PC-9 (cell line): Measurements from ENCODE around the gene PBX3. TPM values are rescaled to one million over a fixed set of nuclear protein-coding genes. Genes with fewer than 3 reads are reported as not detected.

Experiments used
- BruUV-seq: library from RNA; stranded (reverse); fragments of 400-500 nt; replicated peaks from 2 replicates; lab custom pipeline; 2021; lab: Mats Ljungman, UMichigan
- CTCF ChIA-PET: fragments of 300-600 bp; sonication (Branson Sonifier 250); formaldehyde crosslinking; loops from one replicate; lab custom pipeline; 2022; ENCODE audit warnings: antibody characterized with exemption; lab: Charles Lee
- POLR2A ChIA-PET: fragments of 300-600 bp; sonication (Branson Sonifier 250); formaldehyde crosslinking; loops from one replicate; lab custom pipeline; 2022; ENCODE audit warnings: antibody characterized with exemption; ENCODE audit not compliant: unreplicated experiment; lab: Charles Lee
- DNase-seq, 2 experiments: peaks; one replicate each; pipeline versions ENCODE4 v3.0.0 to v3.0.0-alpha.2; 2015 to 2022; ENCODE audit warnings: mixed read lengths in 1 of 2
- H2AFZ ChIP-seq: fragments of 200-600 bp; sonication (generic); 2 replicates; pipeline ENCODE4 v1.8.1; 2017; ENCODE audit warnings: antibody characterized with exemption
- H3F3A ChIP-seq: fragments of 200-600 bp; sonication (generic); 2 replicates; pipeline ENCODE4 v1.8.1; 2017; ENCODE audit warnings: antibody characterized with exemption, mild to moderate bottlenecking, low read depth; ENCODE audit not compliant: insufficient read depth
- H3K27ac ChIP-seq: fragments of 200-600 bp; sonication (generic); 2 replicates; pipeline ENCODE4 v1.6.1; 2016; ENCODE audit warnings: mixed run types
- H3K27me3 ChIP-seq: fragments of 200-600 bp; sonication (generic); 2 replicates; pipeline ENCODE4 v1.6.1; 2016; ENCODE audit warnings: low read depth, mixed run types; ENCODE audit not compliant: insufficient read depth
- H3K36me3 ChIP-seq: fragments of 200-600 bp; sonication (generic); 2 replicates; pipeline ENCODE4 v1.6.1; 2016; ENCODE audit warnings: low read depth, mixed run types
- H3K4me1 ChIP-seq: fragments of 200-600 bp; sonication (generic); replicated peaks from 2 replicates; pipeline ENCODE4 v1.6.1; 2016; ENCODE audit warnings: mixed run types; ENCODE audit not compliant: insufficient read depth
- H3K4me2 ChIP-seq: fragments of 200-600 bp; sonication (generic); 2 replicates; pipeline ENCODE4 v1.6.1; 2017; ENCODE audit warnings: mixed run types
- H3K4me3 ChIP-seq: fragments of 200-600 bp; sonication (generic); 2 replicates; pipeline ENCODE4 v1.6.1; 2016; ENCODE audit warnings: mixed run types
- H3K79me2 ChIP-seq: fragments of 200-600 bp; sonication (generic); 2 replicates; pipeline ENCODE4 v1.6.1; 2017; ENCODE audit warnings: low read depth, mixed run types
- H3K9me2 ChIP-seq: fragments of 200-600 bp; sonication (generic); 2 replicates; pipeline ENCODE4 v1.8.1; 2017; ENCODE audit warnings: mild to moderate bottlenecking; ENCODE audit not compliant: insufficient read depth
- H3K9me3 ChIP-seq: fragments of 200-600 bp; sonication (generic); 2 replicates; pipeline ENCODE4 v1.8.1; 2016; ENCODE audit warnings: low read depth; ENCODE audit not compliant: insufficient read depth
- H4K20me1 ChIP-seq: fragments of 200-600 bp; sonication (generic); 2 replicates; pipeline ENCODE4 v1.8.1; 2017; ENCODE audit not compliant: insufficient read depth
- CTCF ChIP-seq: fragments of 200-600 bp; sonication (generic); conservative IDR thresholded peaks from 2 replicates; pipeline ENCODE4 v1.6.1; 2017; ENCODE audit warnings: mixed run types, antibody characterized with exemption, mild to moderate bottlenecking, moderate library complexity
- EZH2 ChIP-seq: fragments of 200-600 bp; sonication (generic); IDR thresholded peaks from 2 replicates; pipeline ENCODE4 v1.8.0; 2017; ENCODE audit warnings: antibody characterized with exemption, low read depth
- intact Hi-C: fragments of 100-400 bp; cut with micrococcal nuclease; formaldehyde crosslinking; loops from one replicate; pipeline ENCODE4 v1.10.0; 2022; ENCODE audit not compliant: unreplicated experiment
- total RNA-seq: library from RNA; stranded (reverse); gene quantifications from 2 replicates; pipeline ENCODE4 v1.2.3, GENCODE V29; 2021

The PBX3 gene
- total RNA-seq, 1 experiment from 2014 or later: 18.3 TPM

- Histone ChIP-seq H3K4me1 (no peaks in the 10 kb centered on the region), H3K79me2 (no peaks in the 10 kb centered on the region), H3K27me3 (no peaks in the 10 kb centered on the region), H2AFZ (no peak overlapping the region), H3K9me3 (no peaks in the 10 kb centered on the region), H3K9me2 (no peaks in the 10 kb centered on the region), H3K27ac (no peak overlapping the region), H3K36me3 (no peaks in the 10 kb centered on the region), H3K4me2 (no peak overlapping the region), H4K20me1 (no peaks in the 10 kb centered on the region), H3K4me3 (no peak overlapping the region), H3F3A (no peaks in the 10 kb centered on the region)
- BruUV-seq: no TSS peak
- POLR2A ChIA-PET: no interaction called here
- intact Hi-C loops: no loop called here
- TF ChIP-seq EZH2: no peak
- no peak for TF ChIP-seq CTCF
- CTCF ChIA-PET: no interaction called here
- DNase-seq: no peak
Observed at GRCh38 chr9:125911861-125912644, 164.9 kb downstream of the PBX3 start.

GRCh38 chr9:125912667-125913066, 165.5 kb downstream of the PBX3 start:
- H3F3A ChIP-seq: no peaks in the 10 kb centered on the region
- H3K27ac ChIP-seq: no peak overlapping the region
- intact Hi-C loops: no loop called here
- H3K27me3 ChIP-seq: no peaks in the 10 kb centered on the region
- no peaks in the 10 kb centered on the region for H3K9me2 ChIP-seq
- ChIA-PET POLR2A (no interaction called here), CTCF (no interaction called here)
- no peak for DNase-seq
- no peak overlapping the region for H3K4me2 ChIP-seq
- no peaks in the 10 kb centered on the region for H3K79me2 ChIP-seq
- H3K4me3 ChIP-seq: no peak overlapping the region
- BruUV-seq: no TSS peak
- H3K4me1 ChIP-seq: no peaks in the 10 kb centered on the region
- H4K20me1 ChIP-seq: no peaks in the 10 kb centered on the region
- no peaks in the 10 kb centered on the region for H3K36me3 ChIP-seq
- no peaks in the 10 kb centered on the region for H3K9me3 ChIP-seq
- no peak overlapping the region for H2AFZ ChIP-seq
- TF ChIP-seq EZH2 (no peak), CTCF (no peak)

- Histone ChIP-seq H3K9me2 (no peaks in the 10 kb centered on the region), H3K79me2 (no peaks in the 10 kb centered on the region), H4K20me1 (no peaks in the 10 kb centered on the region), H3K27ac (no peak overlapping the region), H3K9me3 (no peaks in the 10 kb centered on the region), H3K4me3 (no peak overlapping the region), H3K4me1 (no peaks in the 10 kb centered on the region), H3K36me3 (no peaks in the 10 kb centered on the region), H3K27me3 (no peaks in the 10 kb centered on the region), H3K4me2 (no peak overlapping the region), H2AFZ (no peak overlapping the region), H3F3A (no peaks in the 10 kb centered on the region)
- ChIA-PET POLR2A (no interaction called here), CTCF (no interaction called here)
- no peak for DNase-seq
- no TSS peak for BruUV-seq
- TF ChIP-seq EZH2 (no peak), CTCF (no peak)
- intact Hi-C loops: no loop called here
Observed at GRCh38 chr9:125913551-125913950, 166.4 kb downstream of the PBX3 start.
